Naive thymus-derived CD4-positive, alpha-beta T cell (primary cell): Measurements from ENCODE around the gene CAMTA1. TPM values are rescaled to one million over a fixed set of nuclear protein-coding genes. Genes with fewer than 3 reads are reported as not detected.

Experiments used
- ATAC-seq: fragments of 150-1000 bp; cut with Tn5 transposase; 2 replicates; pipeline ENCODE4 v1.10.0; 2021; ENCODE audit warnings: mild to moderate bottlenecking, moderate library complexity
- CTCF ChIA-PET: fragments of 350-600 bp; sonication (Branson Sonifier 250); formaldehyde crosslinking; loops from one replicate; lab custom pipeline; 2021; ENCODE audit warnings: antibody characterized with exemption; lab: Charles Lee
- POLR2A ChIA-PET: fragments of 350-600 bp; sonication (Branson Sonifier 250); formaldehyde crosslinking; loops from one replicate; lab custom pipeline; 2021; ENCODE audit warnings: antibody characterized with exemption, inconsistent platforms; lab: Charles Lee
- DNase-seq, 9 donors: peaks; one replicate each; pipeline versions ENCODE4 v3.0.0 to v3.0.0-alpha.2; 2020 to 2022; ENCODE audit warnings: mixed read lengths in 1 of 9
- H3K27ac ChIP-seq: one replicate; pipeline ENCODE4 v1.7.0; 2013; ENCODE audit warnings: mild to moderate bottlenecking, low read depth, low read length, moderate library complexity
- H3K27me3 ChIP-seq, 2 donors: one replicate each; pipeline ENCODE4 v1.7.0; 2013; ENCODE audit warnings: low read length in 2 of 2, mild to moderate bottlenecking in 2 of 2, moderate library complexity in 2 of 2; ENCODE audit not compliant: control insufficient read depth in 2 of 2, insufficient read depth in 2 of 2
- H3K36me3 ChIP-seq, 3 experiments: 1 replicate in 2 of 3; 2 replicates in 1 of 3; pipeline ENCODE4 v1.7.0; 2013; ENCODE audit warnings: low read length in 3 of 3, mild to moderate bottlenecking in 3 of 3, moderate library complexity in 1 of 3; ENCODE audit not compliant: insufficient read depth in 3 of 3, control insufficient read depth in 2 of 3
- H3K4me1 ChIP-seq, 2 donors: one replicate each; pipeline ENCODE4 v1.7.0; 2013; ENCODE audit warnings: low read length in 2 of 2, mild to moderate bottlenecking in 2 of 2, moderate library complexity in 1 of 2; ENCODE audit not compliant: control insufficient read depth in 2 of 2, insufficient read depth in 2 of 2
- H3K4me3 ChIP-seq: 2 replicates; pipeline ENCODE4 v1.7.0; 2013; ENCODE audit warnings: mild to moderate bottlenecking, low read length
- H3K9me3 ChIP-seq, 3 experiments: 1 replicate in 2 of 3; 2 replicates in 1 of 3; pipeline ENCODE4 v1.7.0; 2013; ENCODE audit warnings: low read length in 3 of 3; ENCODE audit not compliant: control insufficient read depth in 2 of 3
- H3K27ac Mint-ChIP-seq, 9 donors: one replicate each; pipeline ENCODE4 v1.8.0; 2020 to 2022; ENCODE audit warnings: mixed read lengths in 9 of 9, mild to moderate bottlenecking in 8 of 9, moderate library complexity in 5 of 9, inconsistent platforms in 2 of 9
- H3K27me3 Mint-ChIP-seq, 5 donors: one replicate each; pipeline ENCODE4 v1.8.0; 2021 to 2022; ENCODE audit warnings: mixed read lengths in 5 of 5, mild to moderate bottlenecking in 1 of 5
- H3K36me3 Mint-ChIP-seq, 5 donors: one replicate each; pipeline ENCODE4 v1.8.0; 2020 to 2022; ENCODE audit warnings: mixed read lengths in 5 of 5, mild to moderate bottlenecking in 3 of 5, inconsistent platforms in 1 of 5
- H3K4me1 Mint-ChIP-seq, 7 donors: one replicate each; pipeline ENCODE4 v1.8.0; 2020 to 2022; ENCODE audit warnings: mixed read lengths in 7 of 7, mild to moderate bottlenecking in 3 of 7, inconsistent platforms in 1 of 7
- H3K4me3 Mint-ChIP-seq, 10 donors: one replicate each; pipeline ENCODE4 v1.8.0; 2020 to 2022; ENCODE audit warnings: mild to moderate bottlenecking in 10 of 10, mixed read lengths in 10 of 10, moderate library complexity in 6 of 10, inconsistent platforms in 2 of 10
- H3K9me3 Mint-ChIP-seq, 11 donors: one replicate each; pipeline ENCODE4 v1.8.0; 2020 to 2022; ENCODE audit warnings: mixed read lengths in 11 of 11, mild to moderate bottlenecking in 4 of 11, inconsistent platforms in 1 of 11, moderate library complexity in 1 of 11
- intact Hi-C, 2 donors: fragments of 100-400 bp; cut with micrococcal nuclease; formaldehyde crosslinking; loops; one replicate each; pipeline ENCODE4 v1.15.1; 2023
- polyA plus RNA-seq, 2 donors: library from polyadenylated mRNA; unstranded; fragments of 300-500 nt; fragmentation: Illumina TruSeq; gene quantifications; one replicate each; pipeline ENCODE4 v1.2.3, GENCODE V29; 2021
- total RNA-seq, 6 experiments: library from RNA in 5 of 6; stranded (reverse) in 5 of 6; gene quantifications; 1 replicate in 5 of 6; 2 replicates in 1 of 6; pipeline ENCODE4 v1.2.3 and lab custom pipeline; 2021 to 2026

CAMTA1 gene
- total and polyA plus RNA-seq, 7 experiments from 2014 or later = 38.1 to 68.6 (median 42.6) TPM

DNA sequence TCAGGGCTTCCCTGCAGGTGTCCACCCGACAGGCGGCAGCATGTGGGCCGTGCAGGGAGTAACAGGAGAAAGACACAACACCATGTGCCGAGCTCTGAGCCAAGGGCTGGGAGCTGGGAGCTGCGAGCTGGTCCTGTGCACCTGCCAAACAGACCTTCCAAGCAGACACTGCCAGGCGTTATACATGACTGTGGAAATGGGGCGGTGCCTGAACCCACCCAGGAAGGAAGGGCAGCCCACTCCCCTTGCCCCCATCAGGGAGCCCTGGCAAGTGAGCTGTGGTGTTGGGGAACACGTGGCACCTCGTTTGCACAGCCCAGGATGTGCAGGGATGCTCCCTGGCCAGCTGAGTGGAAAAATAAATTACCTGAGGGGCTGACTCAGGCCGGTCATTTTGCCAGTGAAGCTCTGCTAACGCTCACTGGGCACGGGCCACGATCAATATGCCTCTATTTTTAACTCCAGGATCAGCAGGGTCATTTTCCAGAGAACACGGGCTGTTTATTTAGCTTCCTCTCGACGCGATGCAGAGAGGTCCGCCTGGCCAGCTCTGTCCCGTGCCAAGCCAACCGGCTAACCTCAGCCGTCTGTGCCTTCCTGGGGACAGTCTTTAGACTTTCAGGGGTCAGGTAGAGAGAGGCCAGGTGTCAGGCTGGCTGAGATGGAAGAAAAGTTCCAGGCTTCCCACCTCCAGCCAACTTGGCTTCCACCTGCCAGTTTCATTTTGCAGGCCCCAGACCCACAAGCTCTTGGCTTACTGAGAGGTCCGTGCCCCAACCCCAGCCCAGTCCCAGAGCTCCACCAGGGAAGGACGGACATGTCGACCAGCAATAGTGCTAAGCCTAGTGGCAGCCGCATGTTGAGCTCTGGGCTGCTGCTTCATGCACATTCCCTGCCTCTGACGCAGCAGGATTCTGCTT, 789.1 kb downstream of the CAMTA1 start:
- Histone ChIP-seq H3K4me3 (no peak overlapping the region), H3K9me3 (no peaks in the 10 kb centered on the region), H3K27ac (no peak overlapping the region), H3K4me1 (no peaks in the 10 kb centered on the region), H3K27me3 (no peaks in the 10 kb centered on the region), H3K36me3 (no peaks in the 10 kb centered on the region)
- H3K36me3 Mint-ChIP-seq = no peaks in the 10 kb centered on the region
- H3K27me3 Mint-ChIP-seq = peaks cover 0 to 14% (median 7%) of the 10 kb centered on the region in 5 donors
- H3K9me3 Mint-ChIP-seq = peaks cover 0 to 4% (median 0%) of the 10 kb centered on the region in 11 donors
- H3K27ac Mint-ChIP-seq = no peak overlapping the region
- no peak overlapping the region for H3K4me3 Mint-ChIP-seq
- ChIA-PET POLR2A (no interaction called here), CTCF (no interaction called here)
- DNase-seq = no peak
- H3K4me1 Mint-ChIP-seq = peaks cover 0 to 3% (median 0%) of the 10 kb centered on the region in 7 donors
- ATAC-seq = no peak
- intact Hi-C loops = no loop called here

DNA sequence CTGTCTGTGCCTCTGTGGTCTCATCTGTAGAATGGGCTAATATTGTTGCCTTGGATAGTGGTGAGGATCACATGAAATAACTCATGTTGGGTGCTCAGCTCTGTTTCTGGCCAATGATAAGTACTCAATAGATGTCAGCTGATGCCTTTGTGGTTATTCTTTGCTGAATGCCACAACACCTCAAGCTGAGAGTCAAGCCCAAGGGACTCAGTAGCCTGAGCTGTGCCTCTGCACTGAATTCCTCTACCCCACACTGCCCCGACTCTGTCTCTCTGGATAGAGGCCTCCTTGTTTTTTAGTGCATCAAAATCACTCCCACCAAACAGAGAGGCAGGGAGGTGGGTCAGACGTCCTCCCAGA, 789.8 kb downstream of the CAMTA1 start:
- Histone ChIP-seq H3K27ac (no peak overlapping the region), H3K27me3 (no peaks in the 10 kb centered on the region), H3K4me1 (no peaks in the 10 kb centered on the region), H3K36me3 (no peaks in the 10 kb centered on the region), H3K4me3 (no peak overlapping the region), H3K9me3 (no peaks in the 10 kb centered on the region)
- H3K4me1 Mint-ChIP-seq = peaks cover 0 to 3% (median 0%) of the 10 kb centered on the region in 7 donors
- no peaks in the 10 kb centered on the region for H3K36me3 Mint-ChIP-seq
- intact Hi-C loops = no loop called here
- no peak for ATAC-seq
- peaks cover 0 to 14% (median 7%) of the 10 kb centered on the region in 5 donors for H3K27me3 Mint-ChIP-seq
- ChIA-PET POLR2A (no interaction called here), CTCF (no interaction called here)
- no peak overlapping the region for H3K4me3 Mint-ChIP-seq
- DNase-seq = no peak
- no peak overlapping the region for H3K27ac Mint-ChIP-seq
- H3K9me3 Mint-ChIP-seq = peaks cover 0 to 4% (median 0%) of the 10 kb centered on the region in 11 donors

DNA sequence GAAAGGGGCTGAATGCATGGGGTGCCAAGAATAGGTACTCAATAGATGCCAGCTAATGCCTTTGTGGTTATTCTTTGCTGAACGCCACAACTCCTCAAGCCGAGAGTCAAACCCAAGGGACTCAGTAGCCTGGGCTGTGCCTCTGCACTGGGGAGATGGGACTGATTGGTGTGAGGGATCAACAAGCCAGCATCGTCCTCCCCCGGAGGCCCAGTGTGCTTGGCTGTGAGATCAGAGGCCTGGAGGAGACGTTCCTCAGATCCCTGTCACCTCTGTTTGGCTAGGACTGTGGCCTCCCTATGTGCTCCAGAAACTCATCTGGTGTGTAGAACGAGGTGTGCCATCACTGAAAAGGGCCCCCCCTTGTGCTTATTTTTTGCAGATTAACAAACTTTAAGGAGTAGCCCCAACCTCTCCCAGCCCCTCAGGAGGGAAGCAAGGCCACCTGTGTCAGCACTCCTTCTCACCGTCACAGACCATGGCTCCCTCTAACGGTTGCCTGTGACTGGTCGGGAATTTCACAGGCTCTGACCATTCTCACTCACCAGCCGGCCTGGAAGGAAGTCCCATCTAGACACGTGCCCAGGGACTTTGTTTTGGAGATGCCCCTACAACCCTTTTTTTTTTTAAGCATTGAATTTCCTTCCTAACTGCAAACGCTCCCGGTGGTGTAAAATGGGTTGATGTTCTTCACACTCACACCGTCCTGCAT, 791.8 kb downstream of the CAMTA1 start:
- ATAC-seq (no peak), DNase-seq (no peak)
- H3K27me3 ChIP-seq = no peaks in the 10 kb centered on the region
- H3K9me3 ChIP-seq = no peaks in the 10 kb centered on the region
- no peaks in the 10 kb centered on the region for H3K36me3 ChIP-seq
- no peak overlapping the region for H3K27ac Mint-ChIP-seq
- no peak overlapping the region for H3K4me3 ChIP-seq
- ChIA-PET POLR2A (no interaction called here), CTCF (no interaction called here)
- no peak overlapping the region for H3K4me3 Mint-ChIP-seq
- peaks cover 0 to 3% (median 0%) of the 10 kb centered on the region in 7 donors for H3K4me1 Mint-ChIP-seq
- no peaks in the 10 kb centered on the region for H3K36me3 Mint-ChIP-seq
- peaks cover 0 to 4% (median 0%) of the 10 kb centered on the region in 11 donors for H3K9me3 Mint-ChIP-seq
- peaks cover 0 to 14% (median 7%) of the 10 kb centered on the region in 5 donors for H3K27me3 Mint-ChIP-seq
- H3K27ac ChIP-seq = no peak overlapping the region
- no peaks in the 10 kb centered on the region for H3K4me1 ChIP-seq
- intact Hi-C loops = no loop called here

DNA sequence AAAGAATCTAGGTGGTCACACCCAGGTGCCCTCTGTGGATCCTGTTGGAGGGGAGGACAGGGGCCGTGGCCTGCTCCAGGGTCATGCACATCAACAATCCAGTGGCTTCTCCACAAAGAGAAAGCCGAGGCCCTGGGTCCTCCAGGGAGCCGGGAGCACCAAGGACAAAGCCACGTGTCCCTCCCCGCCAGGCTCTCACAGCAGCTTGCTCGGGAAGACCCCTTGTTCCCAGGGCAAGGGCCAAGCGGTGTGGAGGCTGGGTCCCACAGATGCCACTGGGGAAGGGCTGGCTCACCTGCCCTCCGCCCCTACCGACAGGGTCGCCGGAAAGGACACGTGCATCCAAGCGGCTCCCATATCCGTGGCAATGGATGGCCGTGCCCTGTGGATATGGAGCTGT, 793.0 kb downstream of the CAMTA1 start:
- no peak for DNase-seq
- no peak overlapping the region for H3K27ac Mint-ChIP-seq
- Histone ChIP-seq H3K4me3 (no peak overlapping the region), H3K27me3 (no peaks in the 10 kb centered on the region), H3K36me3 (no peaks in the 10 kb centered on the region), H3K4me1 (no peaks in the 10 kb centered on the region), H3K27ac (no peak overlapping the region), H3K9me3 (no peaks in the 10 kb centered on the region)
- ATAC-seq = no peak
- peaks cover 0 to 3% (median 0%) of the 10 kb centered on the region in 7 donors for H3K4me1 Mint-ChIP-seq
- H3K9me3 Mint-ChIP-seq = peaks cover 0 to 4% (median 0%) of the 10 kb centered on the region in 11 donors
- intact Hi-C loops = no loop called here
- ChIA-PET POLR2A (no interaction called here), CTCF (no interaction called here)
- H3K4me3 Mint-ChIP-seq = no peak overlapping the region
- H3K27me3 Mint-ChIP-seq = peaks cover 0 to 14% (median 7%) of the 10 kb centered on the region in 5 donors
- no peaks in the 10 kb centered on the region for H3K36me3 Mint-ChIP-seq

DNA sequence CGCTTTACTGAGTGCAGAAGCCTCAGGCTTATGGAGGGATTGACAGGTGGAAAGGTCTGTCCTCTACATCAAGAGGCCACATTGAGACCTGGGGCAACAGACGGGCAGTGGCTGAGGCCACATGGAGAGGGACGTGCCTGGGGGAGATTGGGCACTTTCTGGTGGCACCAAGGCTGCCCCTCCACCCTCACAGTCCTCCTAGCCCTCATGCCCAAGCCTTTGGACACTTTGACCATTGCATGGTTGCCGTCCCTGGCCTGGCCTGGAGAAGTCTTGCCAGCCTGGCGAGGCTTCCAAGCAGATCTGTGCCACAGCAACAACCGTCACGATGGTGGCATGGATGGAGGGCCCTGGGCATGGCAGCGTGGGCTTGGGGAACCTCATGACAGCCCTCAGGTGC, 793.8 kb downstream of the CAMTA1 start:
- Mint-ChIP-seq H3K9me3 (peaks cover 0 to 4% (median 0%) of the 10 kb centered on the region in 11 donors), H3K36me3 (no peaks in the 10 kb centered on the region), H3K4me3 (no peak overlapping the region), H3K4me1 (peaks cover 0 to 4% (median 0%) of the 10 kb centered on the region in 7 donors), H3K27me3 (peaks cover 0 to 10% (median 7%) of the 10 kb centered on the region in 5 donors), H3K27ac (no peak overlapping the region)
- intact Hi-C loops = no loop called here
- no peak for DNase-seq
- Histone ChIP-seq H3K27ac (no peak overlapping the region), H3K9me3 (no peaks in the 10 kb centered on the region), H3K27me3 (no peaks in the 10 kb centered on the region), H3K4me1 (no peaks in the 10 kb centered on the region), H3K36me3 (no peaks in the 10 kb centered on the region), H3K4me3 (no peak overlapping the region)
- ATAC-seq = no peak
- POLR2A ChIA-PET = no interaction called here
- CTCF ChIA-PET = no interaction called here

DNA sequence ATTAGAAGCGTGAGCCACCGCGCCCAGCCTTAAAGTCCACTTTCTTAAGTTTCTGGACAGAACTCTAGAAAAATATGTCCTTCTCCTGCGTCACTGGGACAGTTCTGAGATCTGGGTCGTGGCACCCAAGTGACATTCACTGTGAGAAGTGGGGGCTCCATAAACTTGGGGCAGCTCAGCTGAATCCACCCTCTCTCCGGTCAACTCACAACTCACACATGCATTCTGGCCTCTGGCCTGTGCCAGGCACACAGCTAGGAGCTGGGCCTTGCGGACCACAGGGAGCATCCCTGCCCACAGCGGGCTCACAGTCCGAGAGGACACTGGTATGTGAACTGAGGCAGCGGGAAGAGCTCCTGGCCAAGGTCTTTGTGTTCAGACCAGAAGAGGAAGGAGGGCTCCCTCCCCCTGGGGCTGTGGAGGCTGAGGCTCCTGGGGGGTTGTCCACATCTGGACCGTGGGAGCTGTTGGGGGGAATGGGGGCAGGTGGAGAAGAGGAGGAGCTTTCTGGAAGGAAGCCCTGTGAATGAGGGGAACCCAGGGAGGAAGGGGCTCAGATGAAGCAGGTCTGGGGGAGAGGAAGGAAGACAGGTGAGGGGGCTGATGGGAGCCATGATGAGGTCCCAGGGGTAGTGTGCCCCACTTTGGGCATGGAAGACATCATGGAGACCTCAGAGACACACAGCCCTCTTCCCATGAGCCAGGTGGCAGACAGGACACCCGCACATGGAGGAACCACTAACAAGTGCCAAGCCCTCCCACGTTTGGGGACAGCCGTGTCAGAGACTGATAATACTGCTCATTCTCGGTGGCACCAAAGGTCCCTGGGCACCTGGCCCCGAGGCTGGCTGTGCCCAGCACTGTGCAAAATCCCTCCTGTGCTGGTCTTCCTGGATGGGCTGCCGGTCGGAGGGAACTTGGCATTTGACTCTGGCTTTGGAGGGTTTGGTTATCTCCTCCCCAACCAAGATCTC, 794.9 kb downstream of the CAMTA1 start:
- no peaks in the 10 kb centered on the region for H3K36me3 Mint-ChIP-seq
- DNase-seq = peak in 1 of 9 donors; percentile 16

More for the DNA sequence above, 794.9 kb downstream of the CAMTA1 start:
- Histone ChIP-seq H3K27me3 (no peaks in the 10 kb centered on the region), H3K36me3 (no peaks in the 10 kb centered on the region), H3K4me1 (no peaks in the 10 kb centered on the region), H3K9me3 (no peaks in the 10 kb centered on the region), H3K4me3 (no peak overlapping the region), H3K27ac (no peak overlapping the region)
- Mint-ChIP-seq H3K9me3 (peaks cover 0 to 4% (median 0%) of the 10 kb centered on the region in 11 donors), H3K4me3 (no peak overlapping the region), H3K4me1 (peaks cover 0 to 4% (median 0%) of the 10 kb centered on the region in 7 donors), H3K27me3 (peaks cover 0 to 10% (median 5%) of the 10 kb centered on the region in 5 donors), H3K27ac (no peak overlapping the region)
- ChIA-PET POLR2A (no interaction called here), CTCF (no interaction called here)
- ATAC-seq = no peak
- intact Hi-C loops = no loop called here
